ENCODE measurements around the gene SBF2.
"Not testable (repeated sequence)": the region's sequence is repeated elsewhere in the genome, so short reads cannot be mapped to it uniquely, and the experiment has no call there.

SBF2 gene

DNA sequence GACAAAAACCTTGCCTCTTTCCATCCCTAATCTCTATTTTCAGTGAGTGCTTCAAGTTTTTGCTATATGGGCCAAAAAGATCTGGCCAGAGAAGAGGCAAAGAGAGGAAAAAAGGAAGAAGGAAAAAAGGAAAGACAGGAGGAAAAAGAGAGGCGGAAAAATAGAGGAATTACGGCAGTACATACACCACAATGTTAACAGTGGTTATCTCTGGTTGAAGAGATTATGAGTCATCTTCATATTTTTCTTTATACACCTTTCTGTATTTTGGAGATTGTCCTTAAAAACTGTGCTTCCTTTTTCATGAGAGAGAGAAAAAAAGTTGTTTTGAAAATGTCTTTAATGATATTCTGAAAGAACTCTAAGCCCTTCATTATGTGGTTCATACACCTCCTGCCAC, 133.7 kb downstream of the SBF2 start:
- DNase-seq: no peak

DNA sequence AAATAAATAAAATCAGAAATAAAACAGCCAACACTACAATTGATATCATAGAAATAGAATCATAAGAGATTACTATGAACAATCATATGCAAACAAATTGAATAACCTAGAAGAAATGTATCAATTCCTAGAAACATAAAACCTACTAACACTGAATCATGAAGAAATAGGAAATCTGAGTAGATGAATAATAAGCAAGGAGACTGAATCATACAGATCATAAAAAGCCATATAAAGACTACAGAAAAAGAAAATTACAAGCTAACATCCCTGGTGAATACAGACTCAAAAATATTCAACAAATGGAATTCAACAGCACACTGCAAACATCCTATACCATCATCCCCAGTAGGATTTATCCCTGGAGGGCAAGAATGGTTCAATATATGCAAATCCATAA, 135.6 kb downstream of the SBF2 start:
- DNase-seq: no peak

DNA sequence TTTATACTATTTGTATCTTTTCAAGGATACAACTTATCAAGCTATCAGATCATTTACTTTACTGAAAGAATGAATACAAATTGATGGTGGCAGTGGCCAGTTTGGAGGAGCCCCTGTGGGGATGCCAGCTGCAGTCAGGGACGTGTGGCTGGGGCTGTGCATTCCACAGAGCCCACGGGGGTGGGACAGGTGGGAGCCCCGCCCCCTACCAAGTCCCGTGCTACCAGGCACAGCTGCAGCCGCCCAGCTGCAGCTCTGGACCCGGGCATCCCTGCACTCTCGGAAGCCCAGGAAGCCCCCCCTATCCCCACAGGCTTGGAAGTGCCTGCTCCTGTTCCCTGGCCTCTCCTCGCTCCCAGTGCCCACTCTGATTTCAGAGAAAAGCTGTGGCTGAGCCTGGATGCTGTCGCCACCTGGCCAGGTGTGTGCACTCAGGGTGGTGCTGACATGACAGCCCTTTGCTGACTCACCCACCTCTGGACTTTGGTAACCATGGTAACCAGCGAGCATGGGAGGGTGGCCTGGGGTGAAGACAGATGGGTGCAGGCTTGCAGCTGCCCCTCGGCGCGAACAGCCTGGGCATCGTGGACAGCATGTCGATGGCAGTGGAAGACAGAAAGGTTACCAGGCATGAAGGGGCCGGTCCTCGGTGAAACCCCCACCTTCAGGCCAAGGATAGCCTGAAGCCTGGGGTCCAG, 138.1 kb downstream of the SBF2 start:
- DNase-seq: no peak

DNA sequence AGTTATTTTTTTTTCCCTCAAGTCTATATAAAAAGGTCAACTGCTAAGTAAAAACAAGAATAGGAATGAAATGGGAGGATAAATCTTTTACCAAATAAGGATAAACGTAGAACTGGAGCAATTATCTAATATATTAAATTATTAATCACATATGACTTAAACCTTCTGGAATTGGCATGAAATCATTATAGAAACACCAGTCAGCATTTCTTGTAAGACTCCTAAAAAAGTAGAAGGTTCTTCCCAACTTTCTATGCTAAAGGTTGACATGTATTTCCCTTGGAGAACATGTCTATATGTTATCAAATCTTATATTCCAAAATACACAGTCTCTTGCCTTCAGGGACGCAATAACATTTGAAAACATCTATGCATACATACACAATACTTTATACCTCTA, 143.2 kb downstream of the SBF2 start:
- no peak for DNase-seq

DNA sequence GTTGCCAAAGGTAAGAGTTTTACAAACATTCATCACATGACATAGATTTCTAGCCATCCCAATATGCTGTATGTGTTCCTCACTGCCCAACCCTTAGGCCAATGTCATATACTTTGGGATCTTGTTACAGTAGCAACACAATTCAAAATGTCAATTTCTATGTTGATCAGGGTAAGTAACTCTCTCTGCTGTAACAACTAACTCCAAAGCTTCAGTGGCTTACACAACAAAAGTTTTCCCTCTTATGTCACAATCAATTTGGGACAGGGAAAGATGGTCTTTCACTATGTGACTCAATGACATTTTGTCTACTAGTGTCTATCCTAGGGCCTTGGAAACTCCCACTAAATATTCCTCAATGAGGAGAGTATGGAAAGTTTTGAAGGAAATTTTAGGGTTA, 144.5 kb downstream of the SBF2 start:
- DNase-seq: no peak

GRCh38 chr11:10147195-10147594, 146.8 kb downstream of the SBF2 start:
- DNase-seq: no peak

DNA sequence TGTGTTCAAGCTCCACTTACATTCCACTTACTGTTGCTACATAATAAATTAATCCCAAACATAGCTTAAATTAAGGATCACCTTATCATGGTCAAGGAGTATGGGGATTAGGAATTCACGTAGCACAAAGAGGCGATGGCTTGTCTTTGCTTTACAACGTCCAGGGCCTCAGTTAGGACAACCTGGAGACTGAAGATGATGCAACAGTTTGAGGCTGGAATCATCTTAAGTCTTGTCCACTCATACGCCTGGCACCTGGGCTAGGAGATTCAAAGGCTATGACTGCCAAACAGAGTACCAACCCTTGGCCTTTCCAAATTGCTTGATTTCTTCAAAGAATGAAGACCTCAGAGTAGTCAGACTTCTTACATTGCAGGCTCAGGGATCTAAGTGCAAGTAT, 149.1 kb downstream of the SBF2 start:
- DNase-seq: no peak

DNA sequence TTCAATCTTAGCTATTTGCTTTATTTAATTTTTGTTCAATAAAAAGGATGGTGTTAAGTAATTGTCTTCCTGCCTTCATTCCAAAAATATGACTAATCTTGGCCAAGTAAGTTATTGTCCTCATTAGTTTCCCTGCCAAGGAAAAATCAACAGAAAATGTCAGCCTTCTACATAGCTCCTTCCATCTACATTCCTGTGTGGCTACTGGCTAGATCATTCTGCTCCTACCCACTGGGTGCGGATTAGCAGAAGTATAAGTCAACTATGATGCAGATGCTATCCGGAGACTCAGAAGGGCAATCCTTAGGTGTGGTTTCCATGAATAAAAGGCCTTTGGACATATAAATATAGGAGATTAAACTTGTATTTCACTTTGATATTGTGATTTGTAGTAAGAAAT, 154.4 kb downstream of the SBF2 start:
- DNase-seq: no peak

DNA sequence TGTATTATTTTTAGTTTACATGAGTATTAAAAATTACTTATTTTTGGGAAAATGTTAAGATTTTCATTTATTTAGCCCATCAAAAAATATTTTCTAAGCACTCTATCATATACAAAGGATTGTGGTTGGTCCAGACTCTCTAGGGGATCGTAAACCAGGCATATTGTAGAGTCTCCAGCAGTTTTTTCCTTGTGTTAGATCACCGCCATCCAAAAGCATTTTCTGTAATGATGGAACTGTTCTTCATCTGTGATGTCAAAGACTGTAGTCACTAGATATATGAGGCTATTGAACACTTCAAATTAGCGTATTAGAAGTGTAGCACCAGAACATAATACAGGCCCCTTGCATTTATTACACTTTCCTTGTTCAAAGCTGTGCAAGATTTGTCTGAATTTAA, 154.9 kb downstream of the SBF2 start:
- DNase-seq: no peak

DNA sequence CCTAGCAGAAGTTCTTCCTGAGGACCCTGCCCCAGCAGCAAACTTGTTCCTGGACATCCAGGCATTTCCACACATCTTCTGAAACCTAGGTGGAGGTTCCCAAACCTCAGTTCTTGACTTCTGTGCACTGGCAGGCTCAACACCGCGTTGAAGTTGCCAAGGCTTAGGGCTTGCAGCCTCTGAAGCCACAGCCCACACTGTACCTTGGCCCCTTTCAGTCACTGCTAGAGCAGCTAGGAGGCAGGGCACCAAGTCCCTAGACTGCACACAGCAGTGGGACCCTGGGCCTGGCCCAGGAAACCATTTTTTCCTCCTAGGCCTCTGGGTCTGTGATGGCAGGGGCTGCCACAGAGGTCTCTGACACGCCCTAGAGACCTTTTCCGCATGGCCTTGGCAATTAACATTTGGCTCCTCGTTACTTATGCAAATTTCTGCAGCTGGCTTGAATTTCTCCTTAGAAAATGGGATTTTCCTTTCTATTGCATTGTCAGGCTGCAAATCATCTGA, 159.0 kb downstream of the SBF2 start:
- no peak for DNase-seq

GRCh38 chr11:10134226-10134625, 159.8 kb downstream of the SBF2 start:
- not testable (repeated sequence) for DNase-seq

GRCh38 chr11:10133251-10133650, 160.8 kb downstream of the SBF2 start:
- not testable (repeated sequence) for DNase-seq

DNA sequence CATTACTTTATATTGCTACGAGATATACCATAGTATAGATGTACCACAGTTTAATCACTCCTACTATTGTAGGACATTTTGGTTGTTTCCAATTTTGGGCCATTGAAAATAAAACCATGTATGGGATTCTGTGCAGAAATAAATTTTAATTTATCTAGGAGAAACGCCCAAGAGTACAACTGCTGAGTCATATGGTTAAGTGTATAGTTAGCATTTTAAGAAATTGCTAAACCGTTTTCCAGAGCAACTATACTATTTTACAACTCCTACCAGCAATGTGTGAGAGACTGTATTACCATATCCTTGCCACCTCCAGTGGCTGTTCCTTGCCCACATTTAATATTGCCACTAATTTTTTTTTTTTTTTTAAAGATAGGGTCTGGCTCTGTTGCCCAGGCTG, 163.1 kb downstream of the SBF2 start:
- no peak for DNase-seq

GRCh38 chr11:10129184-10129583, 164.8 kb downstream of the SBF2 start:
- not testable (repeated sequence) for DNase-seq

GRCh38 chr11:10125522-10126133, 168.4 kb downstream of the SBF2 start:
- no peak for DNase-seq

DNA sequence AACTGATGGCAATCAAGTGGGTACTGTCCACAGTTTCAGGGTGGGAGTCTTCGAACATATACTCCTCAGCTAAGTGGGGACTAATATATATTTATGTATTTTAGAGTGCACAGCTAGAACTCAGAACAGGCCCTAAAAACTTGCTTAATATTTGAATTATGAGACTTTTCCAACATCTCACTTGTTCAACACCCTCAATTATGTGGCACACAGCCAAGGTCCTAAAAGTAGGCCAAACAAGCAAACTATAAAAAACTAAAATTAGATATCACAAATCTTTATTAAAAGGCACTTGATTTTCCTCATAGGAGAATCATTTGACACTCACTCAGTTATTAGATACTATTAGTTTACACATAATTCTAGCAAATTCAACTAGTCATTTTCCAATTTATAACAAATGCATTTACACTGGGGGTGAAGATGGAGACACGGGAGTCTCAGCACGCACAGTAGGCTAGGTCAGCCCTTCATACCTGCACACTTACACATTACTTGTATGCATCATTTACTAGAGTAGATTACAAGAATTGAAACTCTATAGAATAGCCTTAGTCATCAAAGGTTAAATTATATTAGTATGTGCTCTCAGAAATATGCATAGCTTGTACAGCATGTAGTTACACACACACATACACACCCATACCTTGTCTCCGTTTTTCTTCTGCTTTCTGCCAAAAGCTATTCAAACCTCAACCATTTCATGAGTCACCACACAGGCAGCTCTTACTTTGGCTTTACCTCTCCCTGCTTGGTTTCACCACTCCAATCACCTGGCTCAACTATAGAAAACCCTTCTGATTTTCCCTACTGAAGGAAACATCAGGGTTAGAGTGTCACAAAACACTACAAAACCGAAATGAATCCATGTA, 171.5 kb downstream of the SBF2 start:
- DNase-seq: no peak

- DNase-seq: no peak
Measured at GRCh38 chr11:10118865-10119264, 175.2 kb downstream of the SBF2 start.

- no peak for DNase-seq
Measured at GRCh38 chr11:10117709-10118351, 176.2 kb downstream of the SBF2 start.

- DNase-seq: no peak
Measured at GRCh38 chr11:10116588-10116987, 177.4 kb downstream of the SBF2 start.

- DNase-seq: no peak
Measured at GRCh38 chr11:10114593-10115404, 179.2 kb downstream of the SBF2 start.

DNA sequence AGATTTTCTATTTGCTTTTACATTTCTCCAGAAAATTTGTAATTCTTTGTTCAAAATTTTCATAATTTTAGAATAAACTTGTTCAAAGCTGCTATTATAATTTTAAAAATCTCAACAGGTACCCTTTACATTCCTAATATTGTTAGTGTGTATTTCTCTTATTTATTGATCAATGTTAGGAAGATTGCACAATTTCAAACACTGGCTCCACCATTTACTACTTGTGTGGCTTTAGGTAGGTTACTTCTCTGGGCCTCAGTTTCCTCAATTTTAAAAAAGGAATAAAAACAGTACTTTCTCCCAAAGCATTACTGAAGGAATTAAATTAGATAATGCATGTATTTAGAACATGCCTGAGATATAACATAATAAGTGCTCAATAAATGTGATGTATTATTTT, 180.2 kb downstream of the SBF2 start:
- DNase-seq: no peak

GRCh38 chr11:10109806-10110205, 184.2 kb downstream of the SBF2 start:
- no peak for DNase-seq
